ENCODE measurements around the gene GPR157.

The GPR157 gene

DNA sequence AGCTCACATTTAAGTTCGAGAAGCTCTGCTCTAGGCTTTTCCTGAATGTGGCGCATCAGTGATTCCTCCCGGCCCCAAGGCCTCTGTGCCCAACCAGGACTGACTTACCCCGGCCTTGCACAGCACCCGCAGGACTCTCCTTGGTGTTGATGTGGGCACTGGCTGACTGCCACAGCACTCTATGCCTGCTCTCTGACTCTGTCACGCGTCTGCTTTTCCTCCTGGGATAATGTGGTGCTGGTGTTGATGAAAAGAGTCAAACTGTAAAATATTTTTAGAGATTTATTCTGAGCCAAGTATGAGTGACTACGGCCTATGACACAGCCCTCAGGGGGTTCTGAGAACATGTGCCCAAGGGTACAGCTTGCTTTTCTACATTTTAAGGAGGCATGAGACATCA, 44.0 kb downstream of the GPR157 start:
- DNase-seq = no peak

- no peak for DNase-seq
These were observed 47.4 kb downstream of the GPR157 start for GRCh38 chr1:9081473-9081872.

GRCh38 chr1:9080705-9081291, 48.1 kb downstream of the GPR157 start:
- no peak for DNase-seq

- no peak for DNase-seq
These were observed 48.8 kb downstream of the GPR157 start for GRCh38 chr1:9079988-9080704.

GRCh38 chr1:9078752-9079500, 50.0 kb downstream of the GPR157 start:
- DNase-seq = no peak

DNA sequence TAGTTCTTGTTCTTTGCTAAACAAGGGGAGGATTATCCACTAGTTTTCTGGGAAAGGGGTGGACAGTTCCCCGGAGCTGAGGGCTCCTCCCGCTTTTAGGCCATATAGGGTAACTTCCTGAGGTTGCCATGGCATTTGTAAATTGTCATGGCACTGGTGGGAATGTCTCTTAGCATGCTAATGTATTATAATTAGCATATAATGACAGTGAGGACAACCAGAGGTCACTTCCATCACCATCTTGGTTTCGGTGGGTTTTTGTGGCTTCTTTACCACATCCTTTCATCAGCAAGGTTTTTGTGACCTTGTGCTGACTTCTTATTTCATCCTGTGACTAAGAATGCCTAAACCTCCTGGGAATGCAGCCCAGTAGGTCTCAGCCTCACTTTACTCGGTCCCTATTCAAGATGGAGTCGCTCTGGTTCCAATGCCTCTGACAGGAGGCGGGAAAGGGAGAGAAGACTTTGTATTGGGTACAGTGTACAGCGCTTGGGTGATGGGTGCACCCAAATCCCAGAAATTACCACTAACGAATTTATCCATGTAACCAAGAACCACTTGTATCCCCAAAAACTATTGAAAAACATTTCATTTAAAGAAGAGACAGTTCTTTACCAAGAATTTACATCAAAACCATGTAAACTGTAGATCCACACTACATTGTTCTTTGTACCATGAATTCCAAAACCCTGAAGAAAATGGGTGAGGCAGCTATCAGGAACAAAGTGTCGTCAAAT, 50.7 kb downstream of the GPR157 start:
- no peak for DNase-seq

DNA sequence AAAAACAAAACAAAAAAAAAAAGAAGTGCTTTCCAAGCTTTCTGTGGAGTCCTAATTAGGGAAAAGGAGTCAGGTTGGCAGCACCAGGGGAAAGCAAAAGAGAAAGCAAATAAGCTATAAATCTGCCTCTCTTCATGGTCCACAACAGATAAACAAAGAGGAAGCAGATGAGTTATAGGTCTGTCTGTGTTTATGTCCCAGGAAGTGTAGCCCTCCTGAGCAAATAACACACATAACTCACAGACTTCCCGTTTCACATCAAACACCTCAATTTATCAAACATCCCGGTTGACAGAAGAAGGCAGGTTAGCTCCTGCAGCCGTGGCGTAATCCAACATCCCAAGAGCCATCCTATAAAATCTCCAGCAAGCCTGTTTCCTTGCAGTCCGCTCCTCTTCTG, 53.9 kb downstream of the GPR157 start:
- no peak for DNase-seq

- DNase-seq = no peak
These were observed 55.8 kb downstream of the GPR157 start for GRCh38 chr1:9073143-9073542.

DNA sequence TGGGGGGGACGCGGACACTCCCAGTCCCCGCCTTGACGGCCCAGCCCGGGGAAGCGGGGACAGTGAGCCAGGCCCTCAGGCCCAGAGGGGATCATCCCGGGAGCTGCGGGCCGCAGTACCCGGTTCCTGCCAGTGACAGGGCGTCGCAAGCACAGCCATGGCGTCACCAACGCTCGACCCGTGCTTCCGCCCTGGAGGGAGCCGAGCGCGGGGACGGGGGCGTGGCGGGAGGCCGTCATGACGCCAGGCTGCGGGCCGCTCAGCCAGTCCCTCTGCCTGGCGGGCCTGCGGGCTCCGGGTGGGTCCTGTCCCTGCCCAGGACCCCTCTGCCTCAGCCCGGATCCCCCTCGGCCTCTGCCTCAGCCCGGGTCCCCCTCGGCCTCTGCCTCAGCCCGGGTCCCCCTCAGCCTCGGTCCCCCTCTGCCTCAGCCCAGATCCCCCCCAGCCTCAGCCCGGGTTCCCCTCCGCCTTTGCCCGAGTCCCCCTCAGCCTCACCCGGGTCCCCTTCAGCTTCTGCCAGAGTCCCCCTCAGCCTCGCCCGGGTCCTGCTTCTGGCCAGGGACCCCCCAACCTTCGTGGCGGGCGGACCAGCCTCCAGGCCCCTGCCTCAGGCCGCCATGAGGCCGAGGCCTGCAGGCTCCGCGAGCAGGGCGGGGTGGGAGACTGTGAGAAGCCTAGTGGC, 57.2 kb downstream of the GPR157 start:
- no peak for DNase-seq

DNA sequence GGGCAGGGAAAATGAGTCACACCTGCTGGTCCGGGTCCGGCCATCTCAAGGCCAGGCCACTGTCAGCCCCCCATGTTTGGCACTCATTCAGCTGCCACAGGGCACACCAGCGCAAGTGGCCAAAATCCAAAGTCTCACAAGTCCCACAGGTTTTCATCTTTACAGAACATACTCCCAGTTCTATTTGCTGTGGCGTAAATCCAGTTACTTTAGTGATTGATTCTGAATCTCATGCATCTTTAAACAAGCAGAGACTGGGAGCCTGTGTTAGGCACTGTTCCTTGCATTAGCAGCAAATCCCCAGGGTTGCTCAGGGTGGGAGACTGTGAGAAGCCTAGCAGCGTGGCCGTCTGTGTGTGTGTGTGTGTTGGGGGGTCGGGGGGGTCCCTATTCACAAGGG, 58.4 kb downstream of the GPR157 start:
- DNase-seq = no peak

DNA sequence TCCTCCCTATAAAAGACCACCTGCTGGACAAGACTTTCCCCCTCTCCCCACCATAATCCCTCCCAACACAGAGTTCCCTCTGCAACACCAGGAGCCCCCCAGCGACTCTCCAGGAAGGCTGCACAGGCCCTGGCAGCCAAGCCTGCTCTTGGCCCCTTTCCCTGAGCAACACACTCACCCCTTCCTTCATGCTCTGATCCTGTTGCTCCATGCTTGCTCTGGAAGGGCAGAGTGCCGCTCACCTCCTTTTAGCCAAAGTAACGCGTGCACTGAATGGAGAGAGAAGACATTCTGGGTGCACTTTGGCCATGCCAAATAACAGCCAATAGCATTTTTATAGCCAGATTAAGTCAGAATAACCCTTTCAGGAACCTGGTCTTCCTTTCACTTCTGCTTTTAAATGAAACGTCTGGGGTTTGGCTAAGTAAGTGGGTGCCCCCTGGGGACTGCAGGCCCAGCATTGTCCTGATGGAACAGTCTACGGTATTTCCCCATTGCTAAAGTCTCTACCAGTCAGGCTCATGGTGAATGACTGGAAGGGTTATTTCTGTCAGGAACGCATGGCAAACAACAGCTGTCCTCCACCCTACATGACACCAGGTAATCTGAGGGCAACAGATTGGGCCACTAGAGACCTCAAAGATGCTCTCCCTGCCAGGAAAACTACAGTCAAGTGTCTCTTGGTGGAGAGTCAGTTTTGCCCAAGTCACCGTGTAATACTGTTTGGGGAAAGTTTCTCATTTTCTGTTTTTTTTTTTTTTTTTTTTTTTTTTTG, 59.4 kb downstream of the GPR157 start, which contains the start of gene SLC2A5:
Gene SLC2A5 (minus strand): TSS at position 310 of the 775 bp plus-strand sequence. CDS start 99 bp downstream, at position 211.
- no peak for DNase-seq

GRCh38 chr1:9068981-9069325, 59.9 kb downstream of the GPR157 start:
- no peak for DNase-seq

DNA sequence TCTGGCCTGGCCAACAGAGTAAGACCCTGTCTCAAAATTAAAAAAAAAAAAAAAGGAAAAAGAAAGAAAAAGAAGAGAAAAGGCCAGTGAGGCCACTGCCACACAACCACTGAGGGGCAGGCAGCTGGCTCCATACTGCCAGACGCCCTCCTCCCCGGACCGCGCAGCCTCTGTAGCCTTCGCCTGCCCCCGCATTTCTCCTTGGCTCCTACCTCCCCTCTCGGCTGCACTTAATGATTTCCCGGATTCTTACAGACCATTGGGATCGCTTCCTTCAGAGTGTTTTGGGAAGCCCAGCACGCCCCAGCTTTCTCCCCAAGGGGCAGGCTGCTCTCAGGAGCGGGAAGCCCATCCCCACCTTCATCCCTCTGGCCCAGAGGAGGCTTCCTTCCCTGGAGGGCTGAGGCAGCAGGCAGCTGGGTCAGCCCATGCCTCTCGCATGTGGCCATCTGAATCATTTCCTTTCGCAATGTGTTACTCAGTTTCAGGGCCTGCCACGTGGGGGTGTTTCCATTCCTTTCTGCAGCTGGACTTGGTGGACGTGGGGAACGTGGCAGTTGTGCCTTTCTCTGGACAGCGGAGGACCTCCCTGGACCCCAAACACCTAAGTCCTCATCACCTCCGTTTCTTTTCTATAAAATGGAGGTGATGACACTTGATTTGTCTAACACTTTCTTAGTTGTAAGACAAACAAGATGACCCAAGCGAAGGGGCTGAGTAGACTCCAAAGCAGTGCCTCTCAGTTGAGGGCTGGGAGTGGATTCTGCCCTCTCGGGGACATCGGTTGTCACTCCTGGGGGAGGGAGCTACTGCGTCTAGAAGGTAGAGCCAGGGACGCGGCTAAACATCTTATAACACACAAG, 61.7 kb downstream of the GPR157 start:
- no peak for DNase-seq

- no peak for DNase-seq
These were observed 63.6 kb downstream of the GPR157 start for GRCh38 chr1:9065213-9065751.

- DNase-seq = no peak
These were observed 66.1 kb downstream of the GPR157 start for GRCh38 chr1:9062846-9063245.

GRCh38 chr1:9062021-9062471, 66.9 kb downstream of the GPR157 start:
- DNase-seq = no peak

- no peak for DNase-seq
These were observed 67.5 kb downstream of the GPR157 start for GRCh38 chr1:9061252-9061960.

- DNase-seq = no peak
These were observed 68.8 kb downstream of the GPR157 start for GRCh38 chr1:9059891-9060744.

DNA sequence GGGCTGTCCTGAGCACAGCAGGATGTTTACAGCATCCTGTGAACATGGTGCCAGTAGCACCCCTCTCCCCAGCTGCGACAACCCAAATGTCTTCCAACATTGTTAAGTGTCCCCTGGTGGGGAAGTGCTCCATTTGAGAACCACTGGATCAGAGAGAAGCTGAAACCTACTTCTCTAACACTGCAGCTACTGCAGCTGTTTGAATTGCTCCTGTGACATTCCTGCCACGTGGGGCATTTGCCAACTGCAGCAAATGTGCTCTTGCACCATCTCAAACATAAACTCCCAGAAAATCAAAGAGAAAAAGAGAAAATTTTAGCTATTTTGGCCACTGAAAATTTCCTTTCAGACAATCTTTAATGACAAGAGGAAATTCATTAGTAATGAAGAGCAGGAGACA, 70.4 kb downstream of the GPR157 start:
- no peak for DNase-seq
